ENCODE results near the gene TFPT. TPM values are rescaled to one million over a fixed set of nuclear protein-coding genes. Genes with fewer than 3 reads are reported as not detected.

The TFPT gene
- total RNA-seq, 1 donor from 2014 or later = 25.2 TPM

GRCh38 chr19:54123682-54124081 lies 8.2 kb upstream of the TFPT start:
- Histone ChIP-seq H4K20me1 (ENCODE audit: insufficient read depth, low read length) (no peaks in the 10 kb centered on the region), H3K36me3 (ENCODE audit: insufficient read depth, low read length) (peaks cover 6% of the 10 kb centered on the region)
- H3K36me3 Mint-ChIP-seq (ENCODE audit: low read depth, unreplicated experiment) = peaks cover 12% of the 10 kb centered on the region

GRCh38 chr19:54121259-54121658 lies 5.8 kb upstream of the TFPT start:
- H3K4me2 ChIP-seq (ENCODE audit: low read length) = no peak overlapping the region
- no peaks in the 10 kb centered on the region for H3K27me3 ChIP-seq (ENCODE audit: insufficient read depth, low read length)
- H3K27me3 Mint-ChIP-seq (ENCODE audit: low read depth, unreplicated experiment) = no peaks in the 10 kb centered on the region
- H3K9ac ChIP-seq (ENCODE audit: low read length) = no peak overlapping the region
- no peaks in the 10 kb centered on the region for H3K4me1 Mint-ChIP-seq (ENCODE audit: low read depth, unreplicated experiment)
- H3K36me3 ChIP-seq (ENCODE audit: insufficient read depth, low read length) = peaks cover 11% of the 10 kb centered on the region
- peaks cover 9% of the 10 kb centered on the region for H3K36me3 Mint-ChIP-seq (ENCODE audit: low read depth, unreplicated experiment)
- H3K79me2 ChIP-seq (ENCODE audit: insufficient read depth, low read length) = peaks cover 12% of the 10 kb centered on the region
- DNase-seq (ENCODE audit: low read depth) = no peak
- H2AFZ ChIP-seq (ENCODE audit: low read depth, low read length) = no peak overlapping the region
- TF ChIP-seq CTCF (IDR thresholded peaks at IDR 0.05; ENCODE audit: insufficient read depth, low read depth, low read length) = no peak
- no peak for TF ChIP-seq EZH2 (IDR thresholded peaks at IDR 0.05; ENCODE audit: insufficient read depth, low read length)
- no peak overlapping the region for H3K4me3 Mint-ChIP-seq (ENCODE audit: unreplicated experiment)
- no peaks in the 10 kb centered on the region for H3K9me3 Mint-ChIP-seq (ENCODE audit: unreplicated experiment)
- H3K27ac ChIP-seq (ENCODE audit: low read depth, low read length) = no peak overlapping the region
- FAIRE-seq = no peak
- H3K27ac Mint-ChIP-seq (ENCODE audit: unreplicated experiment) = no peak overlapping the region
- no peaks in the 10 kb centered on the region for H3K9me3 ChIP-seq (ENCODE audit: insufficient read depth, low read depth, low read length)
- H3K4me1 ChIP-seq (ENCODE audit: insufficient read depth, low read length) = peaks cover 4% of the 10 kb centered on the region
- no peak overlapping the region for H3K4me3 ChIP-seq (ENCODE audit: insufficient read depth, low read depth, low read length)
- H4K20me1 ChIP-seq (ENCODE audit: insufficient read depth, low read length) = peaks cover 4% of the 10 kb centered on the region

More at GRCh38 chr19:54123682-54124081, 8.2 kb upstream of the TFPT start:
- Histone ChIP-seq H2AFZ (ENCODE audit: low read depth, low read length) (no peak overlapping the region), H3K9me3 (ENCODE audit: insufficient read depth, low read depth, low read length) (no peaks in the 10 kb centered on the region), H3K79me2 (ENCODE audit: insufficient read depth, low read length) (no peaks in the 10 kb centered on the region), H3K4me2 (ENCODE audit: low read length) (no peak overlapping the region), H3K9ac (ENCODE audit: low read length) (no peak overlapping the region), H3K4me1 (ENCODE audit: insufficient read depth, low read length) (no peaks in the 10 kb centered on the region), H3K27me3 (ENCODE audit: insufficient read depth, low read length) (no peaks in the 10 kb centered on the region), H3K27ac (ENCODE audit: low read depth, low read length) (no peak overlapping the region), H3K4me3 (ENCODE audit: insufficient read depth, low read depth, low read length) (no peak overlapping the region)
- DNase-seq (ENCODE audit: low read depth) (no peak), FAIRE-seq (no peak)
- Mint-ChIP-seq H3K9me3 (ENCODE audit: unreplicated experiment) (no peaks in the 10 kb centered on the region), H3K4me3 (ENCODE audit: unreplicated experiment) (no peak overlapping the region), H3K27ac (ENCODE audit: unreplicated experiment) (no peak overlapping the region), H3K27me3 (ENCODE audit: low read depth, unreplicated experiment) (no peaks in the 10 kb centered on the region), H3K4me1 (ENCODE audit: low read depth, unreplicated experiment) (no peaks in the 10 kb centered on the region)
- TF ChIP-seq EZH2 (IDR thresholded peaks at IDR 0.05; ENCODE audit: insufficient read depth, low read length) = no peak
- no peak for TF ChIP-seq CTCF (IDR thresholded peaks at IDR 0.05; ENCODE audit: insufficient read depth, low read depth, low read length)

GRCh38 chr19:54114340-54115108 lies 933 bp downstream of the TFPT start:
- H3K4me3 Mint-ChIP-seq (ENCODE audit: unreplicated experiment) = peak overlapping the region; percentile 95
- FAIRE-seq = no peak
- TF ChIP-seq CTCF (IDR thresholded peaks at IDR 0.05; ENCODE audit: insufficient read depth, low read depth, low read length) (no peak), EZH2 (IDR thresholded peaks at IDR 0.05; ENCODE audit: insufficient read depth, low read length) (no peak)
- no peaks in the 10 kb centered on the region for H3K27me3 ChIP-seq (ENCODE audit: insufficient read depth, low read length)
- peaks cover 7% of the 10 kb centered on the region for H3K36me3 ChIP-seq (ENCODE audit: insufficient read depth, low read length)
- peak overlapping the region; percentile 97 for H3K4me2 ChIP-seq (ENCODE audit: low read length)
- no peaks in the 10 kb centered on the region for H3K9me3 Mint-ChIP-seq (ENCODE audit: unreplicated experiment)
- peaks cover 12% of the 10 kb centered on the region for H3K36me3 Mint-ChIP-seq (ENCODE audit: low read depth, unreplicated experiment)
- peak overlapping the region; percentile 94 for H3K4me3 ChIP-seq (ENCODE audit: insufficient read depth, low read depth, low read length)
- peak overlapping the region; percentile 96 for H2AFZ ChIP-seq (ENCODE audit: low read depth, low read length)
- H3K27ac Mint-ChIP-seq (ENCODE audit: unreplicated experiment) = peak overlapping the region; percentile 96
- H3K4me1 ChIP-seq (ENCODE audit: insufficient read depth, low read length) = peaks cover 11% of the 10 kb centered on the region
- peaks cover 2% of the 10 kb centered on the region for H3K4me1 Mint-ChIP-seq (ENCODE audit: low read depth, unreplicated experiment)
- DNase-seq (ENCODE audit: low read depth) = peak; percentile 32
- no peaks in the 10 kb centered on the region for H3K27me3 Mint-ChIP-seq (ENCODE audit: low read depth, unreplicated experiment)
- H3K9ac ChIP-seq (ENCODE audit: low read length) = peak overlapping the region; percentile 93
- H4K20me1 ChIP-seq (ENCODE audit: insufficient read depth, low read length) = peaks cover 12% of the 10 kb centered on the region
- peaks cover 46% of the 10 kb centered on the region for H3K79me2 ChIP-seq (ENCODE audit: insufficient read depth, low read length)
- H3K27ac ChIP-seq (ENCODE audit: low read depth, low read length) = peak overlapping the region; percentile 88
- no peaks in the 10 kb centered on the region for H3K9me3 ChIP-seq (ENCODE audit: insufficient read depth, low read depth, low read length)
